Endothelial cell of umbilical vein (primary cell): ENCODE results near the gene ZNF581.

Experiments used
- CTCF ChIP-seq, 2 donors: IDR thresholded peaks; 1 replicate in 1 of 2; 2 replicates in 1 of 2; pipeline ENCODE4 v1.5.1; 2011; ENCODE audit warnings: low read length in 2 of 2, mild to moderate bottlenecking in 2 of 2, moderate library complexity in 2 of 2, control low read depth in 1 of 2, inconsistent platforms in 1 of 2, low read depth in 1 of 2; ENCODE audit not compliant: insufficient read depth in 1 of 2; ENCODE audit errors: extremely low read depth in 1 of 2
- EZH2 ChIP-seq: IDR thresholded peaks from 2 replicates; pipeline ENCODE4 v1.6.1; 2012; ENCODE audit warnings: borderline replicate concordance, low read depth, mild to moderate bottlenecking, moderate library complexity, low read length, inconsistent platforms; ENCODE audit not compliant: severe bottlenecking
- MYC ChIP-seq: IDR thresholded peaks from one replicate; pipeline ENCODE4 v1.6.1; 2011; ENCODE audit warnings: mild to moderate bottlenecking, low read depth, low read length
- POLR2A ChIP-seq: IDR thresholded peaks from 2 replicates; pipeline ENCODE4 v1.6.1; 2012; ENCODE audit warnings: low read depth, mild to moderate bottlenecking, control low read depth, low read length
- POLR2AphosphoS5 ChIP-seq: IDR thresholded peaks from 2 replicates; pipeline ENCODE4 v1.6.1; 2012; ENCODE audit warnings: low read depth, mild to moderate bottlenecking, control low read depth, low read length, moderate library complexity; ENCODE audit not compliant: insufficient read depth

GRCh38 chr19:55660991-55661390 lies 17.5 kb downstream of the ZNF581 start:
- no peak for TF ChIP-seq CTCF (IDR thresholded peaks at IDR 0.05; ENCODE audit: extremely low read depth in 1 of 2, insufficient read depth in 1 of 2, low read depth in 1 of 2, low read length in 2 of 2)
- TF ChIP-seq EZH2, result no peak
- no peak for TF ChIP-seq POLR2A
- TF ChIP-seq MYC, result no peak
- TF ChIP-seq POLR2AphosphoS5, result no peak
